CD4-positive, alpha-beta T cell (primary cell): ENCODE measurements around the gene ANO4. TPM values are rescaled to one million over a fixed set of nuclear protein-coding genes. Genes with fewer than 3 reads are reported as not detected.

ENCODE experiments used
- ATAC-seq: fragments of 200-7000 bp; cut with Tn5 transposase; one replicate; pipeline ENCODE4 v1.10.0; 2022; ENCODE audit warnings: mild to moderate bottlenecking; ENCODE audit not compliant: poor library complexity
- CTCF ChIA-PET: fragments of 350-600 bp; sonication (Branson Sonifier 250); formaldehyde crosslinking; loops from one replicate; lab custom pipeline; 2021; ENCODE audit warnings: antibody characterized with exemption, inconsistent platforms; lab: Charles Lee
- POLR2A ChIA-PET: fragments of 350-600 bp; sonication (Branson Sonifier 250); formaldehyde crosslinking; loops from one replicate; lab custom pipeline; 2021; ENCODE audit warnings: antibody characterized with exemption, inconsistent platforms; lab: Charles Lee
- DNase-seq, 14 experiments: peaks; one replicate each; pipeline ENCODE4 v3.0.0-alpha.2; 2013 to 2020; ENCODE audit warnings: mixed read lengths in 2 of 14
- H3K27ac ChIP-seq, 2 donors: one replicate each; pipeline versions ENCODE4 v1.5.1 to v1.7.0; 2013; ENCODE audit warnings: low read length in 2 of 2, low read depth in 1 of 2, mild to moderate bottlenecking in 1 of 2
- H3K27me3 ChIP-seq, 2 experiments: 1 replicate in 1 of 2; 2 replicates in 1 of 2; pipeline versions ENCODE4 v1.6.1 to v1.7.0; 2013; ENCODE audit warnings: low read length in 2 of 2, control low read depth in 1 of 2, mild to moderate bottlenecking in 1 of 2, moderate library complexity in 1 of 2; ENCODE audit not compliant: insufficient read depth in 2 of 2, control insufficient read depth in 1 of 2
- H3K36me3 ChIP-seq: one replicate; pipeline ENCODE4 v1.6.1; 2013; ENCODE audit warnings: low read length, control low read depth; ENCODE audit not compliant: insufficient read depth
- H3K4me1 ChIP-seq: one replicate; pipeline ENCODE4 v1.6.1; 2013; ENCODE audit warnings: low read length, control low read depth; ENCODE audit not compliant: insufficient read depth
- H3K4me3 ChIP-seq: one replicate; pipeline ENCODE4 v1.5.1; 2013; ENCODE audit warnings: mild to moderate bottlenecking, low read length, moderate library complexity
- H3K9me3 ChIP-seq, 2 experiments: 1 replicate in 1 of 2; 2 replicates in 1 of 2; pipeline versions ENCODE4 v1.6.1 to v1.7.0; 2013; ENCODE audit warnings: low read length in 2 of 2, mild to moderate bottlenecking in 2 of 2, control low read depth in 1 of 2, moderate library complexity in 1 of 2; ENCODE audit not compliant: control insufficient read depth in 1 of 2, insufficient read depth in 1 of 2
- H3K27ac Mint-ChIP-seq: one replicate; pipeline ENCODE4 v1.8.0; 2020; ENCODE audit warnings: mixed read lengths
- H3K27me3 Mint-ChIP-seq: one replicate; pipeline ENCODE4 v1.8.0; 2021; ENCODE audit warnings: mixed read lengths
- H3K36me3 Mint-ChIP-seq: one replicate; pipeline ENCODE4 v1.8.0; 2021; ENCODE audit warnings: low read depth, mixed read lengths
- H3K4me1 Mint-ChIP-seq: one replicate; pipeline ENCODE4 v1.8.0; 2021; ENCODE audit warnings: low read depth, mixed read lengths
- H3K4me3 Mint-ChIP-seq: one replicate; pipeline ENCODE4 v1.8.0; 2020; ENCODE audit warnings: mild to moderate bottlenecking, mixed read lengths
- H3K9me3 Mint-ChIP-seq: one replicate; pipeline ENCODE4 v1.8.0; 2020; ENCODE audit warnings: mixed read lengths
- CTCF ChIP-seq: fragments of 200-600 bp; IDR thresholded peaks from one replicate; pipeline ENCODE4 v1.8.0; 2022; ENCODE audit warnings: antibody characterized with exemption, mild to moderate bottlenecking
- intact Hi-C, 2 experiments: fragments of 100-400 bp; cut with DNase I in 1 of 2; cut with micrococcal nuclease in 1 of 2; formaldehyde crosslinking; loops; one replicate each; pipeline versions ENCODE4 v1.15.1 to v1.9.0; 2023 to 2025; cut with DNase I, micrococcal nuclease
- total RNA-seq, 174 experiments: library from RNA in 2 of 174; stranded (reverse) in 2 of 174; gene quantifications; one replicate each; pipeline ENCODE4 v1.2.3 and lab custom pipeline; 2021 to 2026

The ANO4 gene
- total RNA-seq, 2 experiments from 2014 or later = not detected

- H3K4me3 ChIP-seq = no peak overlapping the region
- Mint-ChIP-seq H3K27me3 (no peaks in the 10 kb centered on the region), H3K36me3 (no peaks in the 10 kb centered on the region), H3K4me1 (no peaks in the 10 kb centered on the region), H3K4me3 (no peak overlapping the region), H3K27ac (no peak overlapping the region), H3K9me3 (no peaks in the 10 kb centered on the region)
- intact Hi-C loops = no loop called here
- H3K36me3 ChIP-seq = no peaks in the 10 kb centered on the region
- ChIA-PET CTCF (no interaction called here), POLR2A (no interaction called here)
- H3K9me3 ChIP-seq = no peaks in the 10 kb centered on the region
- H3K4me1 ChIP-seq = no peaks in the 10 kb centered on the region
- no peak for TF ChIP-seq CTCF
- DNase-seq = no peak
- no peaks in the 10 kb centered on the region for H3K27me3 ChIP-seq
- no peak overlapping the region for H3K27ac ChIP-seq
- no peak for ATAC-seq
These were observed 182.2 kb downstream of the ANO4 start for GRCh38 chr12:100976735-100977134.

- H3K4me1 ChIP-seq = no peaks in the 10 kb centered on the region
- H3K36me3 Mint-ChIP-seq = no peaks in the 10 kb centered on the region
- ChIA-PET CTCF (interaction anchor here (1.4 kb wide), 1 partner anchor 11 kb away, joined by 4 read pairs; no protein-coding TSS in a partner anchor), POLR2A (no interaction called here)
- H3K9me3 ChIP-seq = no peaks in the 10 kb centered on the region
- no peak overlapping the region for H3K4me3 ChIP-seq
- H3K36me3 ChIP-seq = no peaks in the 10 kb centered on the region
- intact Hi-C loops = no loop called here
- no peak for DNase-seq
- ATAC-seq = no peak
- H3K27ac Mint-ChIP-seq = no peak overlapping the region
- H3K4me3 Mint-ChIP-seq = no peak overlapping the region
- no peaks in the 10 kb centered on the region for H3K4me1 Mint-ChIP-seq
- TF ChIP-seq CTCF = no peak
- no peaks in the 10 kb centered on the region for H3K27me3 Mint-ChIP-seq
- H3K9me3 Mint-ChIP-seq = no peaks in the 10 kb centered on the region
- no peak overlapping the region for H3K27ac ChIP-seq
- no peaks in the 10 kb centered on the region for H3K27me3 ChIP-seq
These were observed 186.3 kb downstream of the ANO4 start for GRCh38 chr12:100980856-100981255.

- Histone ChIP-seq H3K4me1 (no peaks in the 10 kb centered on the region), H3K4me3 (no peak overlapping the region), H3K27ac (no peak overlapping the region), H3K36me3 (no peaks in the 10 kb centered on the region), H3K27me3 (no peaks in the 10 kb centered on the region), H3K9me3 (no peaks in the 10 kb centered on the region)
- ChIA-PET POLR2A (no interaction called here), CTCF (no interaction called here)
- intact Hi-C loops = no loop called here
- Mint-ChIP-seq H3K36me3 (no peaks in the 10 kb centered on the region), H3K4me3 (no peak overlapping the region), H3K4me1 (no peaks in the 10 kb centered on the region), H3K27me3 (no peaks in the 10 kb centered on the region), H3K9me3 (no peaks in the 10 kb centered on the region), H3K27ac (no peak overlapping the region)
- ATAC-seq (no peak), DNase-seq (no peak)
- TF ChIP-seq CTCF = no peak
These were observed 188.1 kb downstream of the ANO4 start for GRCh38 chr12:100982511-100983183.
